SK-N-SH treated with all-trans-retinoic acid at 6 μM for 48 hours (cell line): ENCODE results near the gene DDX49.

ENCODE experiments used
- ATAC-seq: fragments of 200-7000 bp; cut with Tn5 transposase; 3 replicates; pipeline ENCODE4 v1.9.1; 2020; ENCODE audit warnings: mild to moderate bottlenecking, moderate library complexity
- ARNTL ChIP-seq: fragments of 450-650 bp; formaldehyde crosslinking; IDR thresholded peaks from 2 replicates; pipeline ENCODE4 v1.5.0; 2020; ENCODE audit warnings: low read depth, mild to moderate bottlenecking, moderate library complexity, borderline replicate concordance
- CSDC2 ChIP-seq: fragments of 250-450 bp; sonication (Bioruptor Pico); IDR thresholded peaks from 2 replicates; pipeline ENCODE4 v1.5.0; 2020; ENCODE audit warnings: mild to moderate bottlenecking, moderate library complexity
- ESRRG ChIP-seq: fragments of 250-450 bp; sonication (Bioruptor Pico); IDR thresholded peaks from 2 replicates; pipeline ENCODE4 v1.6.1; 2021; ENCODE audit warnings: mild to moderate bottlenecking
- GLIS3 ChIP-seq: fragments of 250-450 bp; sonication (Bioruptor Pico); IDR thresholded peaks from 2 replicates; pipeline ENCODE4 v1.5.0; 2020; ENCODE audit warnings: mild to moderate bottlenecking, moderate library complexity
- ISL1 ChIP-seq: fragments of 250-450 bp; sonication (Bioruptor Pico); IDR thresholded peaks from 2 replicates; pipeline ENCODE4 v2.1.2; 2022; ENCODE audit warnings: mild to moderate bottlenecking, moderate library complexity
- OSR1 ChIP-seq: fragments of 250-450 bp; sonication (Bioruptor Pico); IDR thresholded peaks from 2 replicates; pipeline ENCODE4 v1.8.0; 2022; ENCODE audit warnings: moderate library complexity, mild to moderate bottlenecking, inconsistent platforms
- PPARA ChIP-seq: fragments of 250-450 bp; sonication (Bioruptor Pico); IDR thresholded peaks from 2 replicates; pipeline ENCODE4 v1.5.0; 2020; ENCODE audit warnings: mild to moderate bottlenecking, borderline replicate concordance
- TCF4 ChIP-seq: fragments of 250-450 bp; sonication (Bioruptor Pico); IDR thresholded peaks from 2 replicates; pipeline ENCODE4 v1.8.0; 2021; ENCODE audit warnings: mild to moderate bottlenecking, moderate library complexity, borderline replicate concordance
- ZC3H10 ChIP-seq: fragments of 250-450 bp; sonication (Bioruptor Pico); IDR thresholded peaks from 2 replicates; pipeline ENCODE4 v1.5.1; 2021; ENCODE audit warnings: mild to moderate bottlenecking, moderate library complexity
- ZNF70 ChIP-seq: fragments of 450-650 bp; formaldehyde crosslinking; IDR thresholded peaks from 2 replicates; pipeline ENCODE4 v1.5.0; 2020; ENCODE audit warnings: mild to moderate bottlenecking, moderate library complexity
- TF ChIP-seq, protein P1 (sequence below): fragments of 250-450 bp; sonication (Bioruptor Pico); IDR thresholded peaks from 2 replicates; pipeline ENCODE4 v1.5.0; 2020; ENCODE audit warnings: mild to moderate bottlenecking, moderate library complexity
- TF ChIP-seq, protein P2 (sequence below): fragments of 250-450 bp; sonication (Bioruptor Pico); IDR thresholded peaks from 2 replicates; pipeline ENCODE4 v1.8.0; 2021; ENCODE audit warnings: low read depth, mild to moderate bottlenecking, moderate library complexity, borderline replicate concordance
- TF ChIP-seq, protein P3 (sequence below): fragments of 250-450 bp; sonication (Bioruptor Pico); IDR thresholded peaks from 2 replicates; pipeline ENCODE4 v1.8.0; 2020; ENCODE audit warnings: mild to moderate bottlenecking, moderate library complexity, borderline replicate concordance

Gene DDX49

DNA sequence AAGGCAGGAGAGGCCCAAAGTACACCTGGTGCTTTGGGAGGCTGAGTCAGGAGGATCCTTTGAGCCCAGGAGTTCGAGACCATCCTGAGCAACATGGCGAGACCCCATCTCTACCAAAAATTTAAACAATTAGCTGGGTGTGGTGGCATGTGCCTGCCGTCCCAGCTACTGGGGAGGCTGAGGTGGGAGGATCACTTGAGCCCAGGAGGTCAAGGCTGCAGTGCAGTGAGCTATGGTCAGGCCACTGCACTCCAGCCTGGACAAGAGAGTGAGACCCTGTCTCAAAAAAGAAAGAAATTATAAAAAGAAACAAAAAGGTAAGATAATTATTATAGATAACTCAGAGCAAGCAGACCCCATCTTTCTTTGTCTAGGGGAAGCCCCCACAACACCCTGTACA lies 19.6 kb downstream of the DDX49 start:
- TF ChIP-seq, protein P1, sequence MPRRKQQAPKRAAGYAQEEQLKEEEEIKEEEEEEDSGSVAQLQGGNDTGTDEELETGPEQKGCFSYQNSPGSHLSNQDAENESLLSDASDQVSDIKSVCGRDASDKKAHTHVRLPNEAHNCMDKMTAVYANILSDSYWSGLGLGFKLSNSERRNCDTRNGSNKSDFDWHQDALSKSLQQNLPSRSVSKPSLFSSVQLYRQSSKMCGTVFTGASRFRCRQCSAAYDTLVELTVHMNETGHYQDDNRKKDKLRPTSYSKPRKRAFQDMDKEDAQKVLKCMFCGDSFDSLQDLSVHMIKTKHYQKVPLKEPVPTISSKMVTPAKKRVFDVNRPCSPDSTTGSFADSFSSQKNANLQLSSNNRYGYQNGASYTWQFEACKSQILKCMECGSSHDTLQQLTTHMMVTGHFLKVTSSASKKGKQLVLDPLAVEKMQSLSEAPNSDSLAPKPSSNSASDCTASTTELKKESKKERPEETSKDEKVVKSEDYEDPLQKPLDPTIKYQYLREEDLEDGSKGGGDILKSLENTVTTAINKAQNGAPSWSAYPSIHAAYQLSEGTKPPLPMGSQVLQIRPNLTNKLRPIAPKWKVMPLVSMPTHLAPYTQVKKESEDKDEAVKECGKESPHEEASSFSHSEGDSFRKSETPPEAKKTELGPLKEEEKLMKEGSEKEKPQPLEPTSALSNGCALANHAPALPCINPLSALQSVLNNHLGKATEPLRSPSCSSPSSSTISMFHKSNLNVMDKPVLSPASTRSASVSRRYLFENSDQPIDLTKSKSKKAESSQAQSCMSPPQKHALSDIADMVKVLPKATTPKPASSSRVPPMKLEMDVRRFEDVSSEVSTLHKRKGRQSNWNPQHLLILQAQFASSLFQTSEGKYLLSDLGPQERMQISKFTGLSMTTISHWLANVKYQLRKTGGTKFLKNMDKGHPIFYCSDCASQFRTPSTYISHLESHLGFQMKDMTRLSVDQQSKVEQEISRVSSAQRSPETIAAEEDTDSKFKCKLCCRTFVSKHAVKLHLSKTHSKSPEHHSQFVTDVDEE (CRISPR knock-in tag): no peak
- TF ChIP-seq CSDC2 (CRISPR knock-in tag): no peak
- ATAC-seq: no peak

DNA sequence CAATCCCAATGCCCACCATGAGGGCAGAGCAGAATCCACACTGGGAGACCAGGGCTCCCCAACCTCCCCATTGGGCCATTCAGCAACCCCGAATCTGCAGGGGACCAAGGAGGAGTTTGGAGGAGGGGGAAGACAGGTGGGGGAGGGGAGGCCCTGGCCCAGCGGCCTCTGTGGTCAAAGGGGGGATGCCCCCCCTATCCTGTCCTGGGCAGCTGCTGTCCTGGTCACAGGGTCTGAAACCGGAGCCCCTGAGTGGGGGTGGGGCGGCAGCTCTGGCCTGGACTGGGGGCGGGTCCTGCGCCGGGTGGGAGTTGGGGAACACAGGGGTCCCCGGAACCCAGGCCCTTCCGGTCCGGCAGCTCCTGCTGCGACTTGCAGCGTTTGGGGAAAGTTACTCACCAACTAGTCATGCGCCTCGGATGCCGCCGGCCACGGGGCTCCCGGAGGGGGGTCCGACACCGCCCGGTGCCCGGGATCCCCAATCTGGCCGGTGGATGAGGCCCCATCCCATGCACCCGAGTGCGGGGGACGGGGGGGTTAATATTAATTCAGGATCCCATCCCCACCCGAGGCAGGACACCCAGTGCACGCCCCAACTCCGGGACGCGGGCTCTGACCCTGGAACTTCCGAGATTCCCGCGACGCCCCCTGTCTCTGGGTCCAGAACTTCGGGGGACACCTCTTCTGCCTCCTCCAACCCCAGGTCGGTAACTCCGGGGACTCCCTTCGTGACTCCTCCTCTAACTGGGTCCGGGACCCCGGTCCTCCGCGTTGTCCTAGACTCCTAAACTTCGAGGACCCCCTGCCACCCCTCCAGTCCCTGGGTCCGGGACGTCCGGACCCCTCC lies 20.6 kb downstream of the DDX49 start:
- TF ChIP-seq GLIS3 (CRISPR knock-in tag) (no peak), ZNF70 (CRISPR knock-in tag) (no peak), ESRRG (CRISPR knock-in tag) (no peak), OSR1 (no peak), TCF4 (CRISPR knock-in tag) (no peak)
- ATAC-seq: peak; percentile 78

DNA sequence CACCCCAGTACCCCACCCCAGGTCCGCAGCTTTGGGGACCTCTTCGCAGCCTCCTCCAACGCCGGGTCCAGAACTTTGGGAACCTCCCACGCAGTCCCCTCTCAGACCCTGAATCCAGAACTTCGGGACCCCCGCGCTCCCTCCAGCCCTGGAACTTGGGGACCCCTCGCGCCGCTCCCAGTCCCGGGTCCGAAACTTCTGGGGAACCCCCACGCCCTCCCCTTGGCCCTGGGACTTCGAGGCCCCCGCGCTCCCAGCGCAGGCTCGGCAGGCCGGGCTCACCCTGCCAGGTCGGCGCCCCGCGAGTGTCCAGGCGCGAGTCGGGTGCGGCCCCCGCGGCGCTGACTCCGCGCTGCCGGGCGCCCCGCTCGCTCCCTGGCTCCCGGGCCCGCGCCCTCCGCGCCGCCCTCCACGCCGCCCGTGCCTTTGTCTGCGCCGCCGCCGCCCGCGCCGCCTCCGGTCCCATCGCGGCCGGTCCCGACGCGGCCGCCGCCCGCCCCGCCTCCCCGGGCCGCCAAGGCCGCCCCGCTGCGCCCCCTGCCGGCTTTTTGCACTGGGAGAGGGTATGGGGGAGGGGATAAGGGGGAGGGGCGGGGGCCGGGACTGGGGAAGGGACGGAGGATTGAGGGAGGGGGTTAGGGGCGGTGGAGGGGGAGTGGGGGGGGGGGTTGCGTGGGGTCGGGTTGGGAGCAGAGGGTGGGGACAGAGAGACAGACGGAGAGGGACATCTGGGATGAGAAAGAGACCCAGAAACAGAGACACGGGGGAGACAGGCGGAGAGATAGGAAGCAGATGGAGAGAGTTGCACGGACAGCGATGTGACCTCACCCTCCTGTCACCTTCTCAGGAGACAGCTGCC lies 21.5 kb downstream of the DDX49 start, which contains the start of gene HOMER3:
HOMER3 (minus strand) TSS at position 449 of the 859 bp plus-strand sequence. CDS start 2,235 bp downstream, outside the sequence.
- TF ChIP-seq CSDC2 (CRISPR knock-in tag) (no peak), OSR1 (no peak), ZNF70 (CRISPR knock-in tag) (no peak), ARNTL (CRISPR knock-in tag) (no peak), ZC3H10 (no peak)
- TF ChIP-seq, protein P2, sequence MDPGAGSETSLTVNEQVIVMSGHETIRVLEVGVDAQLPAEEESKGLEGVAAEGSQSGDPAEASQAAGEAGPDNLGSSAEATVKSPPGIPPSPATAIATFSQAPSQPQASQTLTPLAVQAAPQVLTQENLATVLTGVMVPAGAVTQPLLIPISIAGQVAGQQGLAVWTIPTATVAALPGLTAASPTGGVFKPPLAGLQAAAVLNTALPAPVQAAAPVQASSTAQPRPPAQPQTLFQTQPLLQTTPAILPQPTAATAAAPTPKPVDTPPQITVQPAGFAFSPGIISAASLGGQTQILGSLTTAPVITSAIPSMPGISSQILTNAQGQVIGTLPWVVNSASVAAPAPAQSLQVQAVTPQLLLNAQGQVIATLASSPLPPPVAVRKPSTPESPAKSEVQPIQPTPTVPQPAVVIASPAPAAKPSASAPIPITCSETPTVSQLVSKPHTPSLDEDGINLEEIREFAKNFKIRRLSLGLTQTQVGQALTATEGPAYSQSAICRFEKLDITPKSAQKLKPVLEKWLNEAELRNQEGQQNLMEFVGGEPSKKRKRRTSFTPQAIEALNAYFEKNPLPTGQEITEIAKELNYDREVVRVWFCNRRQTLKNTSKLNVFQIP (CRISPR knock-in tag): no peak
- TF ChIP-seq, protein P1 (CRISPR knock-in tag): no peak
- ATAC-seq: peak; percentile 65

- TF ChIP-seq ISL1: no peak
- TF ChIP-seq GLIS3 (CRISPR knock-in tag): no peak
- TF ChIP-seq ZC3H10: no peak
- TF ChIP-seq, protein P2 (CRISPR knock-in tag): no peak
- no peak for TF ChIP-seq ARNTL (CRISPR knock-in tag)
- TF ChIP-seq TCF4 (CRISPR knock-in tag): no peak
- TF ChIP-seq, protein P3, sequence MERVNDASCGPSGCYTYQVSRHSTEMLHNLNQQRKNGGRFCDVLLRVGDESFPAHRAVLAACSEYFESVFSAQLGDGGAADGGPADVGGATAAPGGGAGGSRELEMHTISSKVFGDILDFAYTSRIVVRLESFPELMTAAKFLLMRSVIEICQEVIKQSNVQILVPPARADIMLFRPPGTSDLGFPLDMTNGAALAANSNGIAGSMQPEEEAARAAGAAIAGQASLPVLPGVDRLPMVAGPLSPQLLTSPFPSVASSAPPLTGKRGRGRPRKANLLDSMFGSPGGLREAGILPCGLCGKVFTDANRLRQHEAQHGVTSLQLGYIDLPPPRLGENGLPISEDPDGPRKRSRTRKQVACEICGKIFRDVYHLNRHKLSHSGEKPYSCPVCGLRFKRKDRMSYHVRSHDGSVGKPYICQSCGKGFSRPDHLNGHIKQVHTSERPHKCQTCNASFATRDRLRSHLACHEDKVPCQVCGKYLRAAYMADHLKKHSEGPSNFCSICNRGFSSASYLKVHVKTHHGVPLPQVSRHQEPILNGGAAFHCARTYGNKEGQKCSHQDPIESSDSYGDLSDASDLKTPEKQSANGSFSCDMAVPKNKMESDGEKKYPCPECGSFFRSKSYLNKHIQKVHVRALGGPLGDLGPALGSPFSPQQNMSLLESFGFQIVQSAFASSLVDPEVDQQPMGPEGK: no peak
- no peak for TF ChIP-seq PPARA (CRISPR knock-in tag)
These were observed 22.3 kb downstream of the DDX49 start for GRCh38 chr19:18941628-18942354.

More at GRCh38 chr19:18941628-18942354, 22.3 kb downstream of the DDX49 start:
- no peak for ATAC-seq
